Heart left ventricle (tissue), 13 donors: ENCODE results near the gene NAA40.

ENCODE experiments used
- POLR2A ChIP-seq, 2 donors: fragments of 450-650 bp; IDR thresholded peaks; one replicate each; pipeline ENCODE4 v1.6.1; 2017; ENCODE audit warnings: antibody characterized with exemption in 2 of 2, mild to moderate bottlenecking in 2 of 2, moderate library complexity in 2 of 2
- TF ChIP-seq, protein P1 (sequence below), 12 donors: fragments of 200-600 bp; sonication (generic) in 4 of 12; IDR thresholded peaks; one replicate each; pipeline versions ENCODE4 v1.5.0 to v1.8.0; 2018 to 2022; ENCODE audit warnings: antibody characterized with exemption in 12 of 12, mild to moderate bottlenecking in 5 of 12
- donor health status: ischemic (EF 13 %, LVEDD 7.1; RV severe dilation, severe dysfunction).
- donor health status: DM: no; HTN: yes; CAD: no.
- donor health status: DM: no; HTN: no; CAD: no.
- donor health status: ischemic (EF 25% LVEDD 6.9; RV normal size, moderate dysfunction).
- donor health status: ischemic (EF 25% LVEDD 5.7; RV mildly dilated, moderate dysfunction).
- donor health status: ischemic (EF 35%, LVEDD 5.7; RV mildly dilated, moderate dysfunction).
- donor health status: nonischemic (EF 11% LVEDD 7.7; RV severe dilation, severe dysfunction).
- donor health status: DM: yes; HTN: yes; CAD: no.
- donor health status: PGD.
- donor health status: ischemic (EF 29% LVEDD 5.4; RV normal size, mild dysfunction).
- donor health status: nonischemic (EF 23%, LVEDD 6.1; RV moderate dilation, normal function).

DNA sequence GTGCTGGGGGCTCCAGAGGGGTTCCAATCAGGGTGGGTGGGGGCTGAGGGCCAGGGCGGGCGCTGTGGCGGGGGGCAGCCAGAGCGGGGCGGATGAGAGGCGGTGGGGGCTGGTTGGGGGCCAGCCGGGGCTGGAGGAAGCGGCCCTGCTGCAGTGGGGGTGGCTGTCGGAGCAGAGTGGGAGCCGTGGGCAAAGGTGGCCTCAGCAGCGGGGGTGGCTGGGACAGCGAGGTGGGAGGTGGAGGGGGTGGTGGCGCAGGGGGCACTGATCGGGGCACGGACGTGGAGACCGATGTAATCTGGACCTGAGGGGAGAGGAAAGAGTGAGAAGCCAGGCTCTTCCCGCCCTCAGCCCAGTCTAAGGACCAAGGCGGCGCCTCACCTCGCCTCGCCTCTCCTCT is 26.9 kb upstream of the NAA40 start:
- TF ChIP-seq, protein P1, sequence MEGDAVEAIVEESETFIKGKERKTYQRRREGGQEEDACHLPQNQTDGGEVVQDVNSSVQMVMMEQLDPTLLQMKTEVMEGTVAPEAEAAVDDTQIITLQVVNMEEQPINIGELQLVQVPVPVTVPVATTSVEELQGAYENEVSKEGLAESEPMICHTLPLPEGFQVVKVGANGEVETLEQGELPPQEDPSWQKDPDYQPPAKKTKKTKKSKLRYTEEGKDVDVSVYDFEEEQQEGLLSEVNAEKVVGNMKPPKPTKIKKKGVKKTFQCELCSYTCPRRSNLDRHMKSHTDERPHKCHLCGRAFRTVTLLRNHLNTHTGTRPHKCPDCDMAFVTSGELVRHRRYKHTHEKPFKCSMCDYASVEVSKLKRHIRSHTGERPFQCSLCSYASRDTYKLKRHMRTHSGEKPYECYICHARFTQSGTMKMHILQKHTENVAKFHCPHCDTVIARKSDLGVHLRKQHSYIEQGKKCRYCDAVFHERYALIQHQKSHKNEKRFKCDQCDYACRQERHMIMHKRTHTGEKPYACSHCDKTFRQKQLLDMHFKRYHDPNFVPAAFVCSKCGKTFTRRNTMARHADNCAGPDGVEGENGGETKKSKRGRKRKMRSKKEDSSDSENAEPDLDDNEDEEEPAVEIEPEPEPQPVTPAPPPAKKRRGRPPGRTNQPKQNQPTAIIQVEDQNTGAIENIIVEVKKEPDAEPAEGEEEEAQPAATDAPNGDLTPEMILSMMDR (IDR thresholded peaks at IDR 0.05): no peak
- TF ChIP-seq POLR2A (IDR thresholded peaks at IDR 0.05): no peak
